GM12873 (cell line): Measurements from ENCODE around the gene UBE2E2.

Experiments used
- TF ChIP-seq, protein P1 (sequence below): IDR thresholded peaks from 2 replicates; pipeline ENCODE4 v1.5.1; 2012; ENCODE audit warnings: low read depth, mild to moderate bottlenecking, moderate library complexity, low read length, control low read depth; ENCODE audit not compliant: insufficient read depth; ENCODE audit errors: missing control alignments

The UBE2E2 gene

DNA sequence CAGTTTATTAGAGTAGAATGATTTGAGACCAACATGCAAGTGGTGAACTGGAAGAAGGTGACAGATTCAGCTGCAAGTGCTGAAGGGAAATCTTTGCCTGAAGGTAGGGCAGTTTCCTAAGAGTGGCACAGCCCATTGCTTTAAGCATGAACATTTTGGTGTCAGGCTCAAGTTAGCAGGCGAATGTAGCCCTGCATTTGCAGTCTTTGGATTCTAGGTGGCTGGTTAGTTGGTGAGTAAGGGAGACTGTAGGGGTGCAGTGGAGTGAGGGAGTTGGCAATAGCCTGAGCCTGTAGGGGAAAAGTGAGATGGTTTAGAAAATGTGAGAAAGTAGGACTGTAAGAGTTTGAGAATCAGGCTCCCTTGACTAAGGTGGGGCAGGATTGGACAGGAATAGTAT lies 29.7 kb downstream of the UBE2E2 start:
- TF ChIP-seq, protein P1, sequence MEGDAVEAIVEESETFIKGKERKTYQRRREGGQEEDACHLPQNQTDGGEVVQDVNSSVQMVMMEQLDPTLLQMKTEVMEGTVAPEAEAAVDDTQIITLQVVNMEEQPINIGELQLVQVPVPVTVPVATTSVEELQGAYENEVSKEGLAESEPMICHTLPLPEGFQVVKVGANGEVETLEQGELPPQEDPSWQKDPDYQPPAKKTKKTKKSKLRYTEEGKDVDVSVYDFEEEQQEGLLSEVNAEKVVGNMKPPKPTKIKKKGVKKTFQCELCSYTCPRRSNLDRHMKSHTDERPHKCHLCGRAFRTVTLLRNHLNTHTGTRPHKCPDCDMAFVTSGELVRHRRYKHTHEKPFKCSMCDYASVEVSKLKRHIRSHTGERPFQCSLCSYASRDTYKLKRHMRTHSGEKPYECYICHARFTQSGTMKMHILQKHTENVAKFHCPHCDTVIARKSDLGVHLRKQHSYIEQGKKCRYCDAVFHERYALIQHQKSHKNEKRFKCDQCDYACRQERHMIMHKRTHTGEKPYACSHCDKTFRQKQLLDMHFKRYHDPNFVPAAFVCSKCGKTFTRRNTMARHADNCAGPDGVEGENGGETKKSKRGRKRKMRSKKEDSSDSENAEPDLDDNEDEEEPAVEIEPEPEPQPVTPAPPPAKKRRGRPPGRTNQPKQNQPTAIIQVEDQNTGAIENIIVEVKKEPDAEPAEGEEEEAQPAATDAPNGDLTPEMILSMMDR = no peak

DNA sequence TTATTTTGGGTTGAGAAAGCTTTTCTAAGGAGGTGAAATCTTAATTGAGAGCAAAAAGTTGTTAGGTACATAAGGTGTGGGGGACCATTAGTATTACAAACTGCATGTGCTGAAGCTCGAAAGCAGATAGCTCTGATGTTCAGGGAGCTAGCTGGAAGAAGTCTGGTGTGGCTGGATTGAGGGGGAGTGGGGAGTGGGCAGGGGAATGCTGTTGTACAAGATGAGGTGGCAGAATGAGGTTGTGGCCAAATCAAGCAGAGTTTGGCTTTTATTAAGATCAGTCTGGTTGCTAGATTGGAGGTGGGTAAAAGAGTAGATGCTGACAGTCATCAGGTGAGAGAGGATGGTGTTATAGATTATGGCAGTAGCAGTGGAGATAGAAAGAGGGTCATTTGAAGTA lies 32.1 kb downstream of the UBE2E2 start:
- TF ChIP-seq, protein P1 = no peak

GRCh38 chr3:23236890-23237289 lies 33.8 kb downstream of the UBE2E2 start:
- TF ChIP-seq, protein P1 = no peak

DNA sequence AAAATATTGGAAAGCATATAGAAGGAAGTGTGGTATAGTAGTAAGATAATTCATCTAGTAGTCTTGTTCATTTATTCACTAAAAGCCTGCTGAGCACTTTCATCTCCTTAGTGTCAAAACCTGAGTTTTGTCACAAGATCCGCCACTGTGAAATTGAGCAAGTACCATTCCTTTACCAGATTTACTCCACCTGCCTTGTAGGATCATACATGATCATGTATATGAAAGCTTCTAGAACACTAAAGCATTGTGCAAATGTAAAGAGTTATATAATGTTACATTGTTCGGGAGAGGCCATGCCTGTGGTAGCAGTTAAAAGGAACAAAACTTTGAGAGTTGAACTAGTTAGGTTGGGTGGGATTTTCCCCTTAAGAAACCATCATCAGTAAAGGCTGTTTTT lies 35.0 kb downstream of the UBE2E2 start:
- TF ChIP-seq, protein P1 = no peak

DNA sequence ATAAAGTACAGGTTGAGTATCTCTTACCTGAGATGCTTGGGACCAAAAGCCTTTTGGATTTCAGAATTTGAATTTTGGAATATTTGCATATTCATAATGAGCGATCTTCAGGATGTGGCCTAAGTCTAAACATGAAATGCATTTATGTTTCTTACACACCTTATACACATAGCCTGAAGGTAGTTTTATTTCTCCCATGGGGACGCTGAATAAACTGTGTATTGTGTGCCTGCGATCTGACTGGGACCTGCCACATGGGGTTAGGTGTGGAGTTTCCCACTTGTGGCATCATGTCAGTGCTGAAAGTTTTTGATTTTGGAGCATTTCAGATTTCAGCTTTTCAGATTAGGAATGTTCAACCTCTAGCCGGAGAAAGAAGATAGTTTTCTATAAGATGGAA lies 35.5 kb downstream of the UBE2E2 start:
- TF ChIP-seq, protein P1 = no peak

DNA sequence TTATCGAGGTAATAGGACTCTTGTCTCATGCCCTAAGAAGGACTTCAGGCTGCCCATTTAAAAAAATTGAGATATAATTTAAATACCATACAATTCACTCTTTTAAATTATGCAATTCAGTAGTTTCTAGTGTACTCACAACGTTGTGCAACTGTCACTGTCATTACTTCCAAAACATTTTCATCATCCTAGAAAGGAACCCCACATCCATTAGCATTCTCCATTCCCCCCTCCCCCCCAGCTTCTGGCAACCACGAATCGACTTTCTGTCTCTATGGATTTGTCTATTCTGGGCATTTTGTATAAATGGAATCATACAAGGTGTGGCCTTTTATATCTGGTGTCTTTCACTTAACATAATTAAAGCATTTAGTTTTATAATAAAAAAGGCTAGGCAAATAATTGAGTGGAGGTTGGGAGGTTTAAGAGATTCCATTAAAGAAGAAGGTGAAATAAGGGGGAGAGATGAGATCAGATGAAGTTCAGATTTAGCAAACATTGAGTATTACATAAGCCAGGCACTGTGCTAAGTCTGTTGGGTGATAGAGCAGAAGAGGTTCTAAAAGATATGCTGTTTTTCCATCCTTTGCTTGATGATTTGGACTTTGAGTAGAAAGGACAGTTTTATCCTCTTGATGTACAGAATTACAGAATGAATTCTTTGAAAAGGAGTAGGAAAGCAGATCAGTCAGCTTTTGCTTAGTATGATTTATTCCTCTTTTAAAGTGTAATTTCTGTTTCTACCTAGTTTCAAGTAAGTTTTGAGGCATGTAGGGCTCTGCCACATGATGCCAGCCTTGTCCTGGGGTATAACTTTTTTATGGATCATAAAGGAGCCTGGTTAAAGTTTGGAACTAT lies 36.3 kb downstream of the UBE2E2 start:
- TF ChIP-seq, protein P1 = no peak

DNA sequence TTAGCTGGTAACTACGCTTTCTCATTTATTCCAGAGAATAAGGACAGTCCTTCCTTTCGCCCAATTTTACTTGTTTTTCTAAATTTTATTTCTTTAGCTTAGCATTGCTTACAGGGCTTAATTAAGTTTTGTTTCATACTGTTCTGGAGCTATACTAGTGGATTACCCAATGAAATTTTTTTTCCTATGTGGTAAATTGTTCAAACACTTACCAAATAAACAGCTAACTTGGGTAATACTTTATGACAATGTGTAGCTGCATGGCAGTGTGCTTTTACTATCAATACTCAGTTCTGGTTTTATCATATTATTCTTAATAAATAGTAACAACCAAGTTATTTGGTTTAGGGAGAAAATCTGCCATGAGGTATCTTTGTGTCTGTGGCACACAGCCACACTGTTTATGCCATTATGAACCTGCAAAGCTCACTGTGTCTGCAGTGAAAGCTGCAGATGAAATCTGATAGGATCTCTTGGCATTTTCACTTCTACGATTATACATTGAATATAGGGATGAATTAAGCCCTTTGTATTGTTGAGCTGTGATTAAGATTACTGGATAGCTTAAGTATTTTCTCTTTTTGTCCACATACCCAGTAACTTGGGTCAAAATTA lies 37.2 kb downstream of the UBE2E2 start:
- TF ChIP-seq, protein P1 = no peak
